ENCODE results near the gene LEAP2. TPM values are rescaled to one million over a fixed set of nuclear protein-coding genes. Genes with fewer than 3 reads are reported as not detected.

Gene LEAP2
- total RNA-seq, 2 experiments from 2014 or later: 0.30 to 0.31 TPM

DNA sequence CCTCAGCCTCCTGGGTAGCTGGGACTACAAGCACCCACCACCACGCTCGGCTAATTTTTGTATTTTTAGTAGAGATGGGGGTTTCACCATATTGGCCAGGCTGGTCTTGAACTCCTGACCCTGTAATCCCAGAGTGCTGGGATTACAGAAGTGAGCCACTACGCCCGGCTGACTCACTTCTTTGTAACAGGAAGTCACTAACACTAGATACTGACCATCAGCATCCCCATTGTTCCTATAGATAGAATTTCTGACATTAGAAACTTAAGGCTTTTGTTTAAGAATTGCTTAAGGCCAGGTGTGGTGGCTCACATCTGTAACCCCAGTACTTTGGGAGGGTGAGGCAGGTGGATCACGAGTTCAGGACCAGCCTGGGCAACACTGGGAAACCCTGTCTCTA lies 42.2 kb downstream of the LEAP2 start:
- H3K4me3 Mint-ChIP-seq: no peak overlapping the region
- POLR2A ChIA-PET: no interaction called here
- Histone ChIP-seq H3K4me3 (ENCODE audit: low read length) (no peak overlapping the region), H3K4me1 (ENCODE audit: insufficient read depth, low read length) (no peaks in the 10 kb centered on the region), H3K9me3 (ENCODE audit: control insufficient read depth in 1 of 2, insufficient read depth in 1 of 2, low read length in 2 of 2) (no peaks in the 10 kb centered on the region), H3K27me3 (ENCODE audit: control insufficient read depth in 1 of 2, insufficient read depth in 2 of 2, low read length in 2 of 2) (no peaks in the 10 kb centered on the region), H3K36me3 (ENCODE audit: insufficient read depth, low read length) (peaks cover 42% of the 10 kb centered on the region), H3K27ac (ENCODE audit: low read depth in 1 of 2, low read length in 2 of 2) (no peak overlapping the region)
- H3K36me3 Mint-ChIP-seq (ENCODE audit: low read depth): peaks cover 70% of the 10 kb centered on the region
- no peak overlapping the region for H3K27ac Mint-ChIP-seq
- no peaks in the 10 kb centered on the region for H3K27me3 Mint-ChIP-seq
- DNase-seq (peak in 1 of 14 experiments; percentile 22), ATAC-seq (ENCODE audit: poor library complexity) (no peak)
- peaks cover 19% of the 10 kb centered on the region for H3K4me1 Mint-ChIP-seq (ENCODE audit: low read depth)
- CTCF ChIA-PET: no interaction called here
- no peaks in the 10 kb centered on the region for H3K9me3 Mint-ChIP-seq
- TF ChIP-seq, protein P1, sequence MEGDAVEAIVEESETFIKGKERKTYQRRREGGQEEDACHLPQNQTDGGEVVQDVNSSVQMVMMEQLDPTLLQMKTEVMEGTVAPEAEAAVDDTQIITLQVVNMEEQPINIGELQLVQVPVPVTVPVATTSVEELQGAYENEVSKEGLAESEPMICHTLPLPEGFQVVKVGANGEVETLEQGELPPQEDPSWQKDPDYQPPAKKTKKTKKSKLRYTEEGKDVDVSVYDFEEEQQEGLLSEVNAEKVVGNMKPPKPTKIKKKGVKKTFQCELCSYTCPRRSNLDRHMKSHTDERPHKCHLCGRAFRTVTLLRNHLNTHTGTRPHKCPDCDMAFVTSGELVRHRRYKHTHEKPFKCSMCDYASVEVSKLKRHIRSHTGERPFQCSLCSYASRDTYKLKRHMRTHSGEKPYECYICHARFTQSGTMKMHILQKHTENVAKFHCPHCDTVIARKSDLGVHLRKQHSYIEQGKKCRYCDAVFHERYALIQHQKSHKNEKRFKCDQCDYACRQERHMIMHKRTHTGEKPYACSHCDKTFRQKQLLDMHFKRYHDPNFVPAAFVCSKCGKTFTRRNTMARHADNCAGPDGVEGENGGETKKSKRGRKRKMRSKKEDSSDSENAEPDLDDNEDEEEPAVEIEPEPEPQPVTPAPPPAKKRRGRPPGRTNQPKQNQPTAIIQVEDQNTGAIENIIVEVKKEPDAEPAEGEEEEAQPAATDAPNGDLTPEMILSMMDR (IDR thresholded peaks at IDR 0.05): no peak
- intact Hi-C loops (cut with DNase I, micrococcal nuclease): no loop called here

DNA sequence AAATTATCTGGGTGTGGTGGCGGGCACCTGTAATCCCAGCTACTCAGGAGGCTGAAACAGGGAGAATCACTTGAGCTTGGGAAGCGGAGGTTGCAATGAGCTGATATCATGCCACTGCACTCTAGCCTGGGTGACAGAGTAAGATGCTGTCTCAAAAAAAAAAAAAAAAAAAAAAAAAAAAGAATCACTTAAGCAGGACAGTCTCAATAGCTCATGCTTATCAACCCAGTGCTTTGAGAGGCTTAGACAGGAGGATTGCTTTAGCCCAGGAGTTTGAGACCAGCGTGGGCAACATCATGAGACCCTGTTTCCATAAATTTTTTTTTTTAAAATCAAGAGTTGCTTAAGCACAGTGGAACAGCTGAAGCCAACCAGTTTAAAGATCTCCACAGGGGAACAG lies 42.6 kb downstream of the LEAP2 start:
- Histone ChIP-seq H3K4me1 (ENCODE audit: insufficient read depth, low read length) (no peaks in the 10 kb centered on the region), H3K36me3 (ENCODE audit: insufficient read depth, low read length) (peaks cover 42% of the 10 kb centered on the region), H3K4me3 (ENCODE audit: low read length) (no peak overlapping the region), H3K27me3 (ENCODE audit: control insufficient read depth in 1 of 2, insufficient read depth in 2 of 2, low read length in 2 of 2) (no peaks in the 10 kb centered on the region), H3K9me3 (ENCODE audit: control insufficient read depth in 1 of 2, insufficient read depth in 1 of 2, low read length in 2 of 2) (no peaks in the 10 kb centered on the region), H3K27ac (ENCODE audit: low read depth in 1 of 2, low read length in 2 of 2) (no peak overlapping the region)
- no peak overlapping the region for H3K4me3 Mint-ChIP-seq
- no peaks in the 10 kb centered on the region for H3K27me3 Mint-ChIP-seq
- H3K27ac Mint-ChIP-seq: no peak overlapping the region
- H3K9me3 Mint-ChIP-seq: no peaks in the 10 kb centered on the region
- ChIA-PET POLR2A (no interaction called here), CTCF (no interaction called here)
- peaks cover 70% of the 10 kb centered on the region for H3K36me3 Mint-ChIP-seq (ENCODE audit: low read depth)
- H3K4me1 Mint-ChIP-seq (ENCODE audit: low read depth): peaks cover 15% of the 10 kb centered on the region
- DNase-seq (no peak), ATAC-seq (ENCODE audit: poor library complexity) (no peak)
- intact Hi-C loops (cut with DNase I, micrococcal nuclease): no loop called here
- TF ChIP-seq, protein P1 (IDR thresholded peaks at IDR 0.05): no peak

Other genes starting within 250 kb of the LEAP2 start
- gene IL13, start 215.5 kb upstream of the LEAP2 start, total RNA-seq: under 1 TPM in 1 of 2 experiments, not detected in 1; 0.17 TPM
- gene IL4, start 199.7 kb upstream of the LEAP2 start, total RNA-seq: not detected
- gene KIF3A, start 136.1 kb upstream of the LEAP2 start, total RNA-seq: 10 to 100 TPM; 10.2 to 12.4 TPM
- gene CCNI2, start 126.2 kb upstream of the LEAP2 start, total RNA-seq: 1 to 10 TPM; 7.2 to 8.8 TPM
- gene SEPTIN8, start 96.4 kb upstream of the LEAP2 start, total RNA-seq: 1 to 10 TPM; 4.4 to 5.3 TPM
- gene SOWAHA, start 60.4 kb upstream of the LEAP2 start, total RNA-seq: not detected
- gene SHROOM1, start 43.0 kb upstream of the LEAP2 start, total RNA-seq: under 1 TPM in 1 of 2 experiments, not detected in 1; 0.59 TPM
- gene GDF9, start 7.2 kb upstream of the LEAP2 start, total RNA-seq: 1 to 10 TPM in 1 of 2 experiments, under 1 TPM in 1; 0.91 to 1.6 TPM
- 100 to 1,000 TPM; 119 to 132 TPM for gene UQCRQ, start 7.0 kb upstream of the LEAP2 start, total RNA-seq
- gene AFF4, start 90.0 kb downstream of the LEAP2 start, total RNA-seq: 100 to 1,000 TPM in 1 of 2 experiments, 10 to 100 TPM in 1; 97.9 to 103 TPM
- 10 to 100 TPM; 17.7 to 20.1 TPM for gene ZCCHC10, start 152.9 kb downstream of the LEAP2 start, total RNA-seq
- gene HSPA4, start 178.3 kb downstream of the LEAP2 start, total RNA-seq: 10 to 100 TPM; 42.2 to 44.7 TPM